Measurements from ENCODE around the gene ITGAX.

DNA sequence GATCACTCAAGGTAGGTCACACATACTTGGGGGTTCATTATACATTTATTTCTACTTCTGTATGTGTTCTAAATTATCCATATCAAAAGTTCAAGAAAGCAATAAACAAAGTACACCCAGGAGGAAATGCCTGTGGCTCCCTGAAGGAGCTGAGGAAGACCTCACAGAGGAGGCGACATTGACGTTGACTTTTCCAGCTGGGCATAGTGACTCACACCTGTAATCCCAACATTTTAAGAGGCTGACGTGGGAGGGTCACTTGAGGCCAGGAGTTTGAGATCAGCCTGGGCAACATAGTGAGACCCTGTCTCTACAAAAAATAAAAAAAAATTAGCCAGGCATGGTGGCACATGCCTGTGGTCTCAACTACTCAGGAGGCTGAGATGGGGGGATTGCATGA is 54.5 kb downstream of the ITGAX start:
- no peak for TF ChIP-seq POLR2AphosphoS5 (IDR thresholded peaks at IDR 0.05)
- TF ChIP-seq, protein P1, sequence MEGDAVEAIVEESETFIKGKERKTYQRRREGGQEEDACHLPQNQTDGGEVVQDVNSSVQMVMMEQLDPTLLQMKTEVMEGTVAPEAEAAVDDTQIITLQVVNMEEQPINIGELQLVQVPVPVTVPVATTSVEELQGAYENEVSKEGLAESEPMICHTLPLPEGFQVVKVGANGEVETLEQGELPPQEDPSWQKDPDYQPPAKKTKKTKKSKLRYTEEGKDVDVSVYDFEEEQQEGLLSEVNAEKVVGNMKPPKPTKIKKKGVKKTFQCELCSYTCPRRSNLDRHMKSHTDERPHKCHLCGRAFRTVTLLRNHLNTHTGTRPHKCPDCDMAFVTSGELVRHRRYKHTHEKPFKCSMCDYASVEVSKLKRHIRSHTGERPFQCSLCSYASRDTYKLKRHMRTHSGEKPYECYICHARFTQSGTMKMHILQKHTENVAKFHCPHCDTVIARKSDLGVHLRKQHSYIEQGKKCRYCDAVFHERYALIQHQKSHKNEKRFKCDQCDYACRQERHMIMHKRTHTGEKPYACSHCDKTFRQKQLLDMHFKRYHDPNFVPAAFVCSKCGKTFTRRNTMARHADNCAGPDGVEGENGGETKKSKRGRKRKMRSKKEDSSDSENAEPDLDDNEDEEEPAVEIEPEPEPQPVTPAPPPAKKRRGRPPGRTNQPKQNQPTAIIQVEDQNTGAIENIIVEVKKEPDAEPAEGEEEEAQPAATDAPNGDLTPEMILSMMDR (IDR thresholded peaks at IDR 0.05), result no peak

All from suprapubic skin (tissue), 3 donors.